Trophoblast cell (in vitro differentiated cells and primary cell): ENCODE data around the gene SDCCAG8.

Source experiments
- DNase-seq, 2 donors: peaks; one replicate each; pipeline ENCODE4 v3.0.0-alpha.2; 2016
- H2AFZ ChIP-seq: 2 replicates; pipeline ENCODE4 v1.6.1; 2013; ENCODE audit warnings: low read length, moderate library complexity, mild to moderate bottlenecking; ENCODE audit not compliant: insufficient read depth, poor library complexity
- H2AK5ac ChIP-seq: 2 replicates; pipeline ENCODE4 v1.6.1; 2013; ENCODE audit warnings: mild to moderate bottlenecking, low read length
- H2BK120ac ChIP-seq: 2 replicates; pipeline ENCODE4 v1.6.1; 2013; ENCODE audit warnings: low read length, mild to moderate bottlenecking, moderate library complexity; ENCODE audit not compliant: insufficient read depth, poor library complexity
- H2BK12ac ChIP-seq: 2 replicates; pipeline ENCODE4 v1.6.1; 2013; ENCODE audit warnings: mild to moderate bottlenecking, low read length, moderate library complexity
- H2BK5ac ChIP-seq: 2 replicates; pipeline ENCODE4 v1.6.1; 2013; ENCODE audit warnings: low read length, low read depth, moderate library complexity, mild to moderate bottlenecking; ENCODE audit not compliant: poor library complexity
- H3K14ac ChIP-seq: 2 replicates; pipeline ENCODE4 v1.6.1; 2013; ENCODE audit warnings: mild to moderate bottlenecking, low read length
- H3K18ac ChIP-seq: 2 replicates; pipeline ENCODE4 v1.6.1; 2013; ENCODE audit warnings: mild to moderate bottlenecking, low read length
- H3K23ac ChIP-seq: 2 replicates; pipeline ENCODE4 v1.6.1; 2013; ENCODE audit warnings: low read length
- H3K27ac ChIP-seq: 2 replicates; pipeline ENCODE4 v1.5.1; 2013; ENCODE audit warnings: low read depth, mild to moderate bottlenecking, inconsistent platforms, low read length, moderate library complexity
- H3K27me3 ChIP-seq: 2 replicates; pipeline ENCODE4 v1.6.1; 2013; ENCODE audit warnings: inconsistent platforms, mild to moderate bottlenecking, low read length, moderate library complexity; ENCODE audit not compliant: insufficient read depth
- H3K36me3 ChIP-seq, 2 experiments: 1 replicate in 1 of 2; 2 replicates in 1 of 2; pipeline ENCODE4 v1.6.1; 2013; ENCODE audit warnings: low read length in 2 of 2, mild to moderate bottlenecking in 2 of 2, moderate library complexity in 1 of 2; ENCODE audit not compliant: insufficient read depth in 2 of 2, control insufficient read depth in 1 of 2
- H3K4ac ChIP-seq: 2 replicates; pipeline ENCODE4 v1.6.1; 2013; ENCODE audit warnings: low read depth, mild to moderate bottlenecking, low read length, moderate library complexity
- H3K4me1 ChIP-seq, 2 experiments: 1 replicate in 1 of 2; 2 replicates in 1 of 2; pipeline ENCODE4 v1.6.1; 2013; ENCODE audit warnings: low read length in 2 of 2, mild to moderate bottlenecking in 2 of 2, moderate library complexity in 1 of 2; ENCODE audit not compliant: insufficient read depth in 2 of 2, control insufficient read depth in 1 of 2
- H3K4me2 ChIP-seq: 2 replicates; pipeline ENCODE4 v1.6.1; 2013; ENCODE audit warnings: inconsistent platforms, mild to moderate bottlenecking, low read length, moderate library complexity
- H3K4me3 ChIP-seq: 2 replicates; pipeline ENCODE4 v1.5.1; 2013; ENCODE audit warnings: mild to moderate bottlenecking, low read depth, low read length, inconsistent platforms
- H3K79me1 ChIP-seq: one replicate; pipeline ENCODE4 v1.6.1; 2013; ENCODE audit warnings: low read length
- H3K79me2 ChIP-seq: 2 replicates; pipeline ENCODE4 v1.6.1; 2013; ENCODE audit warnings: low read length, mild to moderate bottlenecking; ENCODE audit not compliant: control insufficient read depth, insufficient read depth, poor library complexity
- H3K9ac ChIP-seq: 2 replicates; pipeline ENCODE4 v1.6.1; 2013; ENCODE audit warnings: mild to moderate bottlenecking, low read length
- H3K9me3 ChIP-seq: 2 replicates; pipeline ENCODE4 v1.6.1; 2013; ENCODE audit warnings: low read depth, mild to moderate bottlenecking, control low read depth, inconsistent platforms, low read length; ENCODE audit not compliant: insufficient read depth
- H4K12ac ChIP-seq: 2 replicates; pipeline ENCODE4 v1.6.1; 2013; ENCODE audit warnings: low read depth, mild to moderate bottlenecking, low read length, moderate library complexity
- H4K8ac ChIP-seq: 2 replicates; pipeline ENCODE4 v1.6.1; 2013; ENCODE audit warnings: low read depth, mild to moderate bottlenecking, low read length, moderate library complexity
- H4K91ac ChIP-seq: one replicate; pipeline ENCODE4 v1.6.1; 2013; ENCODE audit warnings: low read depth, mild to moderate bottlenecking, low read length, moderate library complexity
- WGBS: extraction: QIAGEN DNeasy Blood & Tissue Kit; methylation state at CpG from one replicate; pipeline ENCODE4 v1.1.7; 2013; ENCODE audit warnings: missing lambda C conversion rate; ENCODE audit not compliant: insufficient read length, insufficient coverage; ENCODE audit errors: extremely low coverage; 5-methylcytosine and 5-hydroxymethylcytosine counted together

SDCCAG8 gene

GRCh38 chr1:243477731-243478290 is 222.0 kb downstream of the SDCCAG8 start:
- H2BK5ac ChIP-seq: no peak overlapping the region
- H3K4me2 ChIP-seq: no peak overlapping the region
- H4K8ac ChIP-seq: no peak overlapping the region
- no peak overlapping the region for H3K9ac ChIP-seq
- H2AFZ ChIP-seq: no peak overlapping the region
- H3K9me3 ChIP-seq: no peaks in the 10 kb centered on the region
- no peak overlapping the region for H4K91ac ChIP-seq
- H2BK12ac ChIP-seq: no peak overlapping the region
- no peak overlapping the region for H3K4me3 ChIP-seq
- H3K27ac ChIP-seq: no peak overlapping the region
- no peak overlapping the region for H3K4ac ChIP-seq
- no peak overlapping the region for H4K12ac ChIP-seq
- H2BK120ac ChIP-seq: no peak overlapping the region
- no peaks in the 10 kb centered on the region for H3K36me3 ChIP-seq
- no peak overlapping the region for H2AK5ac ChIP-seq
- H3K23ac ChIP-seq: no peak overlapping the region
- H3K27me3 ChIP-seq: no peaks in the 10 kb centered on the region
- no peak overlapping the region for H3K14ac ChIP-seq
- no peak overlapping the region for H3K18ac ChIP-seq
- no peaks in the 10 kb centered on the region for H3K79me1 ChIP-seq
- H3K79me2 ChIP-seq: no peaks in the 10 kb centered on the region
- DNase-seq: peak in 1 of 2 donors; percentile 12
- WGBS: no CpG with 5 or more reads among the region's 7 CpGs
- H3K4me1 ChIP-seq: peaks cover 6% of the 10 kb centered on the region in 2 experiments

GRCh38 chr1:243481101-243481500 is 225.3 kb downstream of the SDCCAG8 start:
- no peak overlapping the region for H3K14ac ChIP-seq
- H3K4ac ChIP-seq: no peak overlapping the region
- no peak overlapping the region for H2AFZ ChIP-seq
- H2BK5ac ChIP-seq: no peak overlapping the region
- no peaks in the 10 kb centered on the region for H3K79me2 ChIP-seq
- no peak overlapping the region for H2BK12ac ChIP-seq
- no peak overlapping the region for H4K91ac ChIP-seq
- no peak for DNase-seq
- H3K4me2 ChIP-seq: no peak overlapping the region
- no peaks in the 10 kb centered on the region for H3K36me3 ChIP-seq
- H3K23ac ChIP-seq: no peak overlapping the region
- no peak overlapping the region for H3K18ac ChIP-seq
- H4K8ac ChIP-seq: no peak overlapping the region
- no peaks in the 10 kb centered on the region for H3K27me3 ChIP-seq
- H2BK120ac ChIP-seq: no peak overlapping the region
- no peaks in the 10 kb centered on the region for H3K9me3 ChIP-seq
- H2AK5ac ChIP-seq: no peak overlapping the region
- no peaks in the 10 kb centered on the region for H3K79me1 ChIP-seq
- H4K12ac ChIP-seq: no peak overlapping the region
- no peak overlapping the region for H3K9ac ChIP-seq
- H3K4me3 ChIP-seq: no peak overlapping the region
- H3K27ac ChIP-seq: no peak overlapping the region
- H3K4me1 ChIP-seq: peaks cover 8 to 10% of the 10 kb centered on the region in 2 experiments
- WGBS: 100% methylated on average over 1 of the region's 5 CpGs

- H3K4me3 ChIP-seq: peak overlapping the region; percentile 70
- no peak overlapping the region for H4K12ac ChIP-seq
- no peaks in the 10 kb centered on the region for H3K27me3 ChIP-seq
- DNase-seq: peak; percentile 32 to 70
- no peak overlapping the region for H3K14ac ChIP-seq
- H4K8ac ChIP-seq: no peak overlapping the region
- H2AFZ ChIP-seq: no peak overlapping the region
- H2BK12ac ChIP-seq: no peak overlapping the region
- WGBS: no CpG with 5 or more reads among the region's 25 CpGs
- H3K79me1 ChIP-seq: no peaks in the 10 kb centered on the region
- no peaks in the 10 kb centered on the region for H3K36me3 ChIP-seq
- no peak overlapping the region for H3K18ac ChIP-seq
- no peak overlapping the region for H2AK5ac ChIP-seq
- H3K4ac ChIP-seq: no peak overlapping the region
- H3K23ac ChIP-seq: no peak overlapping the region
- H2BK120ac ChIP-seq: no peak overlapping the region
- H3K4me1 ChIP-seq: peaks cover 8 to 10% of the 10 kb centered on the region in 2 experiments
- H2BK5ac ChIP-seq: no peak overlapping the region
- no peak overlapping the region for H3K9ac ChIP-seq
- H3K27ac ChIP-seq: no peak overlapping the region
- H3K79me2 ChIP-seq: no peaks in the 10 kb centered on the region
- H3K9me3 ChIP-seq: no peaks in the 10 kb centered on the region
- H4K91ac ChIP-seq: no peak overlapping the region
- H3K4me2 ChIP-seq: peak overlapping the region; percentile 87
These were observed 226.5 kb downstream of the SDCCAG8 start for GRCh38 chr1:243482141-243483022.

- Histone ChIP-seq H2BK5ac (no peak overlapping the region), H3K79me2 (no peaks in the 10 kb centered on the region), H3K4me3 (peak overlapping the region; percentile 70), H3K9ac (no peak overlapping the region), H3K27ac (no peak overlapping the region), H3K9me3 (no peaks in the 10 kb centered on the region), H2AK5ac (no peak overlapping the region), H2BK120ac (no peak overlapping the region), H2BK12ac (no peak overlapping the region), H3K18ac (no peak overlapping the region), H3K4ac (no peak overlapping the region), H2AFZ (peak overlapping the region; percentile 4), H4K12ac (no peak overlapping the region), H3K23ac (no peak overlapping the region), H3K36me3 (no peaks in the 10 kb centered on the region), H4K91ac (no peak overlapping the region), H4K8ac (no peak overlapping the region), H3K4me2 (peak overlapping the region; percentile 87), H3K14ac (no peak overlapping the region), H3K27me3 (no peaks in the 10 kb centered on the region), H3K79me1 (no peaks in the 10 kb centered on the region), H3K4me1 (peaks cover 8 to 10% of the 10 kb centered on the region in 2 experiments)
- WGBS: no CpG with 5 or more reads among the region's 60 CpGs
- peak in 1 of 2 donors; percentile 19 for DNase-seq
These were observed 227.4 kb downstream of the SDCCAG8 start for GRCh38 chr1:243483071-243483771.
